Eye (tissue), 1 donor: ENCODE results near the gene BSND.

Experiments
- DNase-seq: peaks from one replicate; pipeline ENCODE4 v3.0.0-alpha.2; 2015

BSND gene

DNA sequence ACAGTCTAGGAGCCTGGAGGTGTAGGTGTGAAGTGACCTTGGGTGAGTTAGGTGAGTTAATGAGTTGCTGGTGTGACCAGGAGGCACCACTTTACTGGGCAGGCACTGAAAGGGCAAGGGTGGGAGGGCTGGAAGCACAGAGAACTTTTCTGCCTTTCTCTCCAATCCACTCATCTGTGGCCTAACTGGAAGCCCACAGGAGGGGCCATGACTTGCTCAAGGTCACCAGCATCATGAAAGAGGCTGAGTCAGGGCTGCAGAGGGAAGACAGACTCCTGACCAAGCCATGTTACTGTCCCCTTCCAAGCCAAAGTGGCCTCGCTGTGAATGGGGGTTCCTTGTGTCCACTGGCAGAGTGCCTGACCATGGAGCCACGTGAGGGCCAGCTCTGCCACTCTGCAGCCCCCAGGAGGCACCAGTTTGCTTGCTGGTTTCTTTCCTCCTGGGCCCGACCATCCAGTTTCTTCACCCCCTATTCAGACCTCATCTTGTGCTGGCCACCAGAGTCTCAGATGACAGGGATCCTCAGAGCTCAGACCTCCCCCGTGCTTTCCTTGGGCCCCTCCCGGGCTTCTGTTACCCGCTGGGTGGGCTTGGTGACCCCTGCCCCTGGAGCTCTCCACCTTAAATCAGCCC lies 4.3 kb upstream of the BSND start:
- no peak for DNase-seq

DNA sequence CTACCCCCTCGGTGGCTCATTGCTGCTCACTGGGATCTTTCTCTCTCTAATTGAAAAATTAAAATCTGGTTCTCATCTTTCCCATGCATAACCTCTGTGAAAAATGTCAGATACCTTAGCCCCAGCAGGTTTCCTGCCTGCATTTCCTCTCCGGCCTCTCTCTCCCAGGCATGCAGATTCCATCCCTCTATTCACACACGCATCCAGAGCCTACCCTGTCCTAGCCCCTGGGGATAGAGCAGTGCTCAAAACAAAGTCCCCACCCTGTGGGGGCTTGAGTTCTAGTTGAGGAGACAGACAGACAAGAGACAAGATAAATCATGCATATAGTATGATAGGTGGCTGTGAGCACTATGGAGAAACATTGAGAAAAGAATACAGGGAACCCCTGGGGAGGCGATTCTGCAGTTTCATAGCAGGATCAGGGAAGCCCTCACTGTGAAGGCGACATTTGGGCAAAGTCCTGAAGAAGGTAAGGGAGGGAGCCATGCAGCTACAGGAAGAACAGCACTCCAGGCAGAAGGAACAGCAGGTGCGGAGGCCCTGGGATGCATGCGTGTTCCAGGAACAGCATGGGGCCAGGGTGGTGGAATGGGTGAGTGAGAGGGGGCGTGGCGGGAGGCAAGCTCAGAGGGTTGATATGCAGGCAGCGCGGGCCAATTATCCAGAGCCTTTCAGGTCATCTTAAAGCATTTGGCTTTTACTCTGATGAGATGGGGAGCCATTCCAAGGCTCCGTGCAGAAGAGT lies 3.5 kb upstream of the BSND start:
- no peak for DNase-seq

DNA sequence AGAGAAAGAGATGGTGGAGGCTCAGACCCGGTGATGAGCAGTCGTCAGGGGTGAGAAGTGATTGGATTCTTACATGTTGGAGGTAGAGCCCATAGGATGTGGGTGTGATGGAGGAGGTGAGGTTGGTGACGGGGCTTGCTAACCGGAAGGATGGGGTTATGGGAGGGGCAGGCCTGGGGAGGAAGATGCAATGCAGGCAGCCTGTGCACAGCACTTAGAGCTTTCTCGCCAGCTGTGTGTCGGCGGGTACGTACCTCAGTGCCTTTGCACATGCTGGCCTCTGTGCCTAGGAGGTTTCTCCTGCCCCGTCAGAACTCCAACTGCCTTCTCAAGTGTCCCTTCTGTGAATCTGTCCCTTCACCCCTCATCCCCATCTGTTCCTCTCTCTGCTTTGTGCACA lies 2.9 kb upstream of the BSND start:
- no peak for DNase-seq

DNA sequence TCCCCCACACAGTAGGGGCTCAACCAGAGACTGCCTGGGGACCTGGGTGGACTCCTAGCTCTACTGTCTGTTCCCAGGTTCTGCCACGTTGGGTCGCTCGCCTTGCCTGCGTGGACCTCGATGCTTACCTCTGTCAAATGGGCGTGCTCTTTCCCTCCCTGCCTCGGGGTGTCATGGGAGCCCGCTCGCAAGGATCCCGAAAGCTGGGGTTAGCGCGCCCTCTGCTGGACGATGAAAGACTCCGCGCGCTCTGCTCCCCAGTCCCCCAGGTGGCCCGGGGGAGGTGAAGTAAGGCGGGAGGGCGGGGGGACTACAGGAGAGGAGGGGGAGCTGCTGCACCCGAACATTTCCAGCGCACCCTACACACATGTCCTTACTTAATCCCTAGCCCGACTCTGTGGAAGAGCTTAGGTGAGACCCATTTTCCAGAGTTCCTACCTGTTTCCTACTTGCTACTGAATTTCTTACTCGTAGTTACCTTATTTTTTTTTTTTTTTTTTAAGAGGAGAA lies 2.3 kb upstream of the BSND start:
- peak; percentile 82 for DNase-seq

DNA sequence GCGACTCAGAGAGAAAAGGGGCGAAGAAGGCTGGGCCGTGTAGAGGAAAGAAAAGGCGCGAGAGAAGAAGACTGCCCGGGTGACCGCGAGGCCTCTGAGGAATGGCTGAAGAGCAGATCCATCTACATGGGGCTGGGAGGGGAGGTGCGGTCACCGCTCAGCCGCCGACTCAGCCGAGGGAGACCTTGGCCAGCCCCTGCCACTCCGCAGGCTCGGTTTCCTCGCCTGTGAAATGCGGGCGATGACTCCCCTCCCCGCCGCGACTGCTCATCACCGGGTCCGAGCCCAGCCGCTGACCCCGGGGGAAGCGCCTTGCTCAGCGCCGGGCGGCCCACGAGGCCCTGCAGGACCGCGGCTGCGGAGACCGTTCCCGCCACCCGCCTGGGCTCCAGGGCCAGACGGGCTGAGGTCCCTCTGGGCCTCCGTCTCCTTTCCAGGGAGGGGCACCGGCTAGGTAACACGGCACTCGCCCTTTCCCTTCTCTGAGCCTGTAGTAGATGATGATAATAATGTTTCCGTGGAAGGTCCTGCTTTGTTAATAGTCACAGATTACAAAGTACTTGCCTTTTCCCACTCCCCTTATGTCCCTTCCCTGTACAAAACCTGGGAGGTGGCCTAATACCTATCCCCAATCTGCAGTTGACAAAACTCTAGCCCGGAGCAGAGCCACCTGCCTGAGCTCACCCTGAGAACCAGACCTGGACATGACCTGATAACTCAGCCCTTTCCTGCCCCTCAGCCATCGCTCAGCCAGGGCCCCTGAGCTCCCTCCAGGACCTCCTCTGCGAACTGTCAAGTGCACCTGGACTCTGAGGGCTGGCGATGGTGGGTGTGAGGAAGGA lies 1.6 kb upstream of the BSND start:
- DNase-seq: no peak

DNA sequence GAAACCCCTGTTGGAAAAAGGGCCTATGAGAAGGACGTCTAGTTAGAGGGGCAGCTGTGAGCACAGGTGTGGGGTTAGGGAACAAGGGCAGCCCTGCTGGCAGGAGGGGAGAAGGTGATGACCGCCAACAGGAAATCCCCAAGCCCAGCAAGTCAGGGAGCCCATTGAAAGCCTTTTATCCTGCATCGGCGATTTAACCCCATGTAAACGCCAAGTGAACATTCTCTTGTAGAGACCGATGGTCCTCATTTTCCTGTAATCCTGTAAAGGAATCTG lies 1.1 kb upstream of the BSND start:
- DNase-seq: no peak

DNA sequence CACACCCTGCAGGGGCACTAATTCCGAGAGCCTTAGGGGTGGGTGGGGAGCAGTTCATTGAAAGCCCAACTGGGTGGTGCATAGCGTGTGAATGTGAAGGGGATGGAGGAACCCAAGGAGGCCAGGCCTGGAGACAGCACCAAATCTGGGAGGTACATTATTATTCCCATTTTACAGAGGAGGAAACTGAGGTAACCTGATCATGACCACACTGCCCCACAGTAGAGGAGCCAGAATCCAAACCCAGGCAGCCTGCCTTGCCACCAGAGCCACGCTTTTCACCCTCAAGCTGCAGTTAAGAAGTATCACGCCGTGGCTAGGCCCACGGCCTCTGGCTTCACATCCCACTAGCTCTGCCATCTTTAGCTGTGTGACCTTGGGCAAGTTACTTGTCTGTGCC lies 633 bp upstream of the BSND start:
- no peak for DNase-seq

DNA sequence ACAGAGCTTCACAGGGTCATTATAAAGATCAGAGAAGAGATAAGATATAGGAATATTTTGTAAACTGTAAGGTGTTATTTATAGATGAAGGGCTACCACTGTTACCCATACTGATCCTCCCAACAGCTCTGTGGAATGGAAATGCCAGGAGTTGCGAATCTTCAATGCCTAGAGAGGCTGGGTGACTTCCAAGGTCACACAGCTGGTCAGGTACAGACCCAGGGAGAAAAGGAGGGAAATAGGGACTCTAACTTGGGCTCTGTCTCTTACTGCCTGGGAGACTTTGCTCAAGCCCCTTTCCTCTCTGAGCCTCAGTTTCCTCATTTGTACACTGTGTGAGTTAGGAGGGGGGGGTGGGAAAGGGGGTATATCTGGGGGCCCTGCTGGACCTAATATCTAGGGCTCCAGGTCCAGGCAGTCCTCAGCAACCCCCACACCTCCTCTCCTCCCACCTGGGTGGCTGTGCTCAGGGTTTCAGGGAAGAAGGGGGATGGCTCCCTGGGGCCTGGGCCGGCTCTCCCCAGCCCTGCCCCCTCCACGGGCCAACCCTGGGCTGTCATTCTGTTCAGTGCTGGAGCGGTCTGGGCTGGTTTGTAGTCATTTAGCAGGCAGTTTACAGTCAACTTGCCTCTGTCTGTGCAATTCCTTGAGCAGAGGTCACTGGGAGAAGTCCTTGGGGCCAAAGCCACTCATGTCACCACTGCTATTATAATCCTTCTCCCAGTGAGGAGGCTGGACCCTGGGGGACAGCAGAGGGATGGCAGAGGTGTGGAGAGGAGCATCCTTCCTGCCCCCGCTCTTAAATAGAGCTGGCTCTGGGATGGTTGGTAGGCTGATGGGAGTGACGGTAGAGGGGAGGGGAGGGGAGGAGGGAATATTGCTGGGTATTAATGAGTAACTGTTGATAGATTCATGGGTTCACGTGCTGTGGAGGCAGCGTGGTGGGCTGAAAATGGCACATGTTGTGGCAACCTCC lies 1.7 kb downstream of the BSND start:
- no peak for DNase-seq

DNA sequence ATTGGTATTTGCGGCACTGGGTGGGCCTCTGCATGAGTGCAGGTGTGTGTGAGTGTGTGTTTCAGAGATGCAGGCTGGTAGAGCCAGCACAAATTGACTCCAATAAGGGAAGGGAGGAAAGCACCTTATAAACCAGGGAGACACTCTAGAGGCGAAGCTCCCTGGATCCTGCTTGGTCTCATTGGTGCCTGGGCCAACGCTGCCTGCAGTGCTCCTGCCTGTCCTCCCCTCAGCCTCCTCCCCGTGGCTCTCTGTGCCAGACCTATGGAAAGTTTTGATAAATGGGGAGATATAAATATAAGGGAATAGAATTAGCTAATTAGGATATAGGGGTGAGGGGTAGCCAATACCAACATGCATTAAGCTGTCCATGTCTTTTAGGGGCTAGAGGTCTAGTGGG lies 2.6 kb downstream of the BSND start:
- DNase-seq: no peak

DNA sequence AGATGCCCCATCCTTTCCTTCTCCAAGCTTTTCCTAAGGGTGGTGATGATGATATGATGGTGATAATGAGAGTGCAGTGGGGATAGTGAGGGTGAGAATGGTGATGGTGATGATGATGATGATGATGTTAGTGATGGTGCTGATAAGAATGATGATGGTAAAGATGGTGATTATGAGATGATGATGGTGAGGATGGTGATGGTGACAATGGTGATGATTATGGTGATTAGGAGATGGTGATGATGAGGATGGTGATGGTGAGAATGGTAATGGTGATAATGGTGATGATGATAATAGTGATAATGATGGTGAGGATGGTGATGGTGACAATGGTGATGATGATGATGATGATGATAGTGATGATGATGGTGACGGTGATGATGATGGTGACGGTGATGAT lies 4.0 kb downstream of the BSND start:
- DNase-seq: no peak

DNA sequence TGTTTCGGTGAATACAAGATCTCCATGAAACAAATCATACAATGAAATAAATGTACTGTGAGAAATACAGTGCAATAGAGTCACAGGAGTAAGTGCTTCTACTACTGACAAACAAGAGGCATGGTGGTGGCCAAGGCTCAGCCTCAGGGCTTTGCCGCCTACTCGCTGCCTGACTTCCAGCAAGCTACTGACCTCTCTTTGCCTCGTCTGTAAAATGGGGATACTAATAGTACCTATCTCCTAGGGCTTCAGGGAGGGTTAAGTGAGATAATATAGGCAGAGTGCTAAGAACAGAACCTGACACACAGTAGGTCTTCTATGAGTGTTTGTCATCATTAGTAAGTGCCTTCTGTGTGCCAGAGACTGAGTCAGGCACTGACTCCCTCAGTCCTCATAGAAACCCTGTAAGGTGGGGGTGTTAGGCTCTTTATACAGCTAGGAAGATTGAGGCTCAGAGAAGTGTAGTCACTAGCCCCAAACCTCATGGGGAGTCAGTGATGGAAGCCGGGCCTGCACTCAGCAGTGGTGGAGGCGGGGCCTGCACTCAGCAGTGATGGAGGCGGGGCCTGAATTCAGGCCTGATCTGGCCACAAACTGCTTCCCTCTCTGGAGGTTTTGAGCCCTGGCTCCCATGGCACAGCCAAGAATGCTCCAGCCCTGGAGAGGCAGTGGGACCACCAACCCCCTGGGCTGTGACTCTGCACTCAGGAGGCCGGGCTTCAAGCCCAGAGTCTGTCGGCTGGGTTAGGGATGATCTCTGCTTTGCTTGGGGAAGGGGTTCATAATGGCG lies 6.8 kb downstream of the BSND start:
- DNase-seq: no peak

DNA sequence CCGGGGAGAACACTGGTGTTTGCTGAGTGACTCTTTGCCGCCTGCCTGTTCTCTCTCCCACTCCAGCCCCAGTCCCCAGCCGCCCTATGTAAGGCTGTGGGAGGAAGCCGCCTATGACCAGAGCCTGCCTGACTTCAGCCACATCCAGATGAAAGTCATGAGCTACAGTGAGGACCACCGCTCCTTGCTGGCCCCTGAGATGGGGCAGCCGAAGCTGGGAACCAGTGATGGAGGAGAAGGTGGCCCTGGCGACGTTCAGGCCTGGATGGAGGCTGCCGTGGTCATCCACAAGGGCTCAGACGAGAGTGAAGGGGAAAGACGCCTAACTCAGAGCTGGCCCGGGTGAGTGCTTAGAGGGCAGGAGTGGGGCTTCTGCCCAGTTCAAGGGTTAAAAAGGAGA lies 8.2 kb downstream of the BSND start:
- no peak for DNase-seq

DNA sequence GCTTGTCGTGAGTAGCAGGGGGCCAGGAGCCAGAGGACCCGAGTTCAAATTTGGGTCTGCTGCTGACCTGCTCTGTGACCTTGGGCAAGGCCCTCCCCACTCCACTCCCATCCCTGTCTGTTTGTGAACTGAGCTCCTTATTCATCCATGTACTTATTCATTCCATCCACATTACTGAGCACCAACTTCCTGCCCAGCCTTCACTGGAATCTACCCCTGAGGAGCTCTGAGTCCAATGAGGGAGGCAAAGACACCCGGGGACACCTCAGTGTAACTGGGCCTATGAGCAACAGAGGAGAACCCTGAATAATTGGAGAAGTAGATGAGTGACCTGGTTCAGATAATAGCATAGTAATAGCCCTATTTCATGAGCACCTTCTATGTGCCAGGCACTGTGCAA lies 8.9 kb downstream of the BSND start:
- no peak for DNase-seq

DNA sequence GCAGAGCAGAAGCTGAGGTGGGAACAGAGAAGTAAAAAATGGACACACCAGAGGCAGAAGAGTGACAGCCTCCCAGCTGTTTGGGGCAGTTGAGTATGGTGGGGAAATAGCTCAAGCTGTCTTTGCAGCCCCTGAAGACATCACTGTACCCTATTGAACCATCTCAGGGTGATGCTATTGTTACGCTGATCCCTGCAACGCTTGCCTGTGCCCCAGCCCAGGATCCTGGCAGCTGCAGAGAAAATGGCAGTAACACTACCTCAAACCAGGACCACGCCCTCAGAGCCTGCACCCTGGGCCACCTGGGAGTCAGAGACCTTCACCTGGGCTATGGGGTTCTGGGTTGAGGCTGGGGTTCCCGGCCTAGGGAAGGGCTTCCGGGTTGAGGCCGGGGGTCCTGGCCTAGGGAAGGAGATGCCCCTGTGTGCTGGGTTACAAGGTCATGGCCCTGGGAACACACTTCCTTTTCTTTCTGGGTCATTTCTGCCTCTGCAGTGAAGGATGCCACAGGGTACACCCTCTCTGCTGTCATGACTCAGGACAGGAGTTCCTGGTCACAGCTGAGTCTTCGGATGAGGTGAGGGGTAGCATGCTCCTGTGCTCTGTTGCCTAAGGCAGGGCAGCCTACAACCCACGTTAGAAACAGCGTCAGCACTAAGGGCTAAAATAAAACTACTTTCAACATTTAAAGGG lies 11.6 kb downstream of the BSND start:
- no peak for DNase-seq

DNA sequence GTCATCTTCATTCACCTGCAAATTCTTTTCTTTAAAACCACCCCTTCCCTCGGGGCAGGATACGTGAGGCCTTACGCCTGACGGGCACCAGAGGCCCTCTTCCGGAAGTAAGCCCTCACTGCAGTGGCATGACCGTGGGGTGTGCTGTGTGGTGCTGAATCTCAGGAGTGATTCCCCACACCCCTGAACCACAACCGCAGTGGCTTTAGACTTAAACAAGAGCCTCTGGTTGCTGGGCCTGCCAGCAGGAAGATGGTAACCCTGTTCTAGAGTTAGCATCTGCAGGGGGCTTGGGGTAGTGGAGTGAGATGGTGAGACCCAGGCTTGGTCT lies 12.1 kb downstream of the BSND start:
- DNase-seq: no peak

DNA sequence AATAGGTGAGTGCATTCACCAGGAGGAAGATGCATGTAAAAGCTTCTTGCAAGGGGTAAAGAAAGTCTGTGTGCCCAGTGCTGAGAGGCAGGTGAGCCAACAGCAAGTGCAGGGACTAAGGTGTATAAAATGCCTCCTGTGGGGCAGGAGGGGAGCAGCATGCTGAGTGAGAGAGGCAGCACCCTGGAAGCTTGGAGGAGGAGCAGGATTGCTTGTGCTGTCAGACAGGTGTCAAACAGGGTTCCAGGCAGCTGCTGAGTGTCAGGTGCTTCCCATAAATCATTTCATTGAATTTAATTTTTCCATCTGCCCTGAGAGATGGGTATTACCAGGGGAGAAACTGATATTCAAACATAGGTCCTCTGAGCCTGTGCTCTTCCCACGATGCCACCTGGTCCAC lies 13.9 kb downstream of the BSND start:
- no peak for DNase-seq

DNA sequence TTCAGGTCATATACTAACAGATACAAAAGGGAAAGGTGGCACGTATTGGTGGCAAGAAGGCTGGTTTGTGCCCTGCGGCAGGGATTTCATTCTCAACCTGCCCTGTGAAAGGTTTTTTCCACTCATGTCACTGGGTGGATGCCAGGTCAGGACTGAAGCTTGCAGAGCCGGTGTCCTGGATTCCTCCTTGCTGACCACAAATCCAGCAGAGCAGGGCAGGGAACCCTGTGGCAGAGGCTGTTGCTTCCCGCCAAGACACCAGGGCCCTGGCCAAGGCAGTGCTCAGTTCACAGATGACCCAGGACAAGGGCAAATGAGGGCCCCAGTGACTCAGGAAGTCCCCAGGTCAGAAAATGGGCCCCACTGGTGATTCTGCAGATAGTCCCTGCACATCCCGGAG lies 16.4 kb downstream of the BSND start:
- no peak for DNase-seq

DNA sequence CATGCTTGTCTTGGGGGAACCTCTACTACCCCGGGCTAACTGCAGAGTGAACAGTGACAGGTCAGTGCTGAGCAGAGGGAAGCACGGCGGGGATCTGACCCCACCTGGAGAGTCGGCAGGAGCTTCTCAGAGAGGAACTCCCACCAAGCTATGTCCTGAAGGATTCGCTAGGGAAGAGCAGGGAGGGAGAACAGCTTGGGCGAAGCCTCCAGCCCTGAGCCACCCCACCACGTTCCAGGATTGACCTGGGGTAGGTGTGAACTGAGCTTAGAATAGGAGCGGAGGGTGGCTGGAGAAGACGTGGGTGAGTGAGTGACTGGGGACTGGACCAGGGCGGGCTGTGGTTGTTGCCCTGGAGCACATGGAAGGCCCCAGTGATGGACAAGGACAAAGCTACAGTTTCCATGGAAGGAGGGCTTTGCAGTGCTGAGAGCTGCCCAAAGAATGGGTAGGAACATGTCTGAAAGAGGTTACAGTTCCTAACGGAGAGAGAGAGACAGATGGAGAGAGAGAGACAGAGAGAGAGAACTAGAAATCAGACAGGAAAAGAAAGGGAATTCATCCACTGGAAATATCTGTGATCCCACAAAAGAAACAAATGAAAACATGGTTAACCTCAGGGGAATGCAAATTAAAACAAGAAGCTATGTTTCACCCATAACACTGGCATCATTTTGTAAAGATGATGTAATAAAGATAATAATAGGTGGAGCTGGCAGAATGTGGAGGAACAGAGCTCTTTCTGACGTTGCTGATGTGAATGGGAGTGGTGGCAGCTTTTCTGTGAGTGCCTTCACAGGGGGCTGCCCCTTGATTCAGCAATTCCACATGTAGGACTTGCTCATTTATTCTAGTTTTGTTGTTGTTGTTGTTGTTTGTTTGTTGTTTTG lies 17.2 kb downstream of the BSND start:
- no peak for DNase-seq

DNA sequence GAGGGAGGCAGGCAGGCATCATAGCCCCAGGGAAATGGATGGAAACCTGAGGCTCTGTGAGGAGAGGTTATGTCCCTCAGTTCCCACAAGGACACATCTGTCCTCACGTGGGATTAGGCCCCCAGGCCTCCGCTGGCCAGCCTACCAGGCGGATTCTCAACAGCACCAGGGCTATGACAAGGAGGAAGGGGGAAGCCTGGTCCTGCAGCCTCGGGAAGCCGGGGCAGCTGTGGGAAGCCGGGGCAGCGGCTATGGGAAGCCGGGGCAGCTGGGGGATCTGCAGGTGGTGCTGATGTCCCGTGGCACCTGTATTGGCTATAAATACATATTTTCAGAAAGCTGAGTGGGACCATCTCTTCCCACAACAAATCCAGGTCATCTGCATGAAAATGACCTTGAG lies 19.7 kb downstream of the BSND start:
- no peak for DNase-seq

DNA sequence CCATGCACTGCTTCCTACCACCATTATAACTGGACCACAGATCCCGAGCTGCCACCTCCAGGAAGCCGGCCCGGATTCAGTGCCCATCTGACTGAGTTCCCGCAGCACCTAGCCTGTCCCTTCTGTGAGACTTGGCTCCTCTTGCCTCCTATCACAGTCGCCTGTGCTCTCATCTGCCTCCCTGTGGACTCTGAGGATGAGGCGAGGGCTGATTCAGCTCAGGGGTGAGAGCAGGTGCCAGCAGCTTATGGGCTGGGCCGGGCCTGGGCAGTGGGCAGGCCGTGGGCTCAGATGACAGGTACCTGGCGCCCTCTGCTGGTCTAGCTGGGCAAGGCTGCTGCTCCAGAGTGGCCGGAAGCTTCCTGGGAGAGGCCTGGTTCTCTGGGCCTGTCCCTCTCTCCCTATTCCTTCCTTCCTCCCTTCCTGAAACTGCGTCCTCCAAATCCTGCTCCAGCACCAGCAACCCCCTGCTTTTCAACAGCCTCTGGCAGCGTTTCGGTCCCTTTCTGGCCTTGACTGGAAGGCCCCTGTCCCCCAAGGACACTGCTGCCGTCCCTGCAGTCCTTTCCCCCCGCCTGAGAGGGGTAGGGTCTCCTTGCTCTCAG lies 23.3 kb downstream of the BSND start:
- DNase-seq: peak; percentile 93
